ENCODE measurements around the gene ITGA4. TPM values are rescaled to one million over a fixed set of nuclear protein-coding genes. Genes with fewer than 3 reads are reported as not detected.

Gene ITGA4
- total RNA-seq, 2 donors from 2014 or later = 3.0 to 12.0 TPM

DNA sequence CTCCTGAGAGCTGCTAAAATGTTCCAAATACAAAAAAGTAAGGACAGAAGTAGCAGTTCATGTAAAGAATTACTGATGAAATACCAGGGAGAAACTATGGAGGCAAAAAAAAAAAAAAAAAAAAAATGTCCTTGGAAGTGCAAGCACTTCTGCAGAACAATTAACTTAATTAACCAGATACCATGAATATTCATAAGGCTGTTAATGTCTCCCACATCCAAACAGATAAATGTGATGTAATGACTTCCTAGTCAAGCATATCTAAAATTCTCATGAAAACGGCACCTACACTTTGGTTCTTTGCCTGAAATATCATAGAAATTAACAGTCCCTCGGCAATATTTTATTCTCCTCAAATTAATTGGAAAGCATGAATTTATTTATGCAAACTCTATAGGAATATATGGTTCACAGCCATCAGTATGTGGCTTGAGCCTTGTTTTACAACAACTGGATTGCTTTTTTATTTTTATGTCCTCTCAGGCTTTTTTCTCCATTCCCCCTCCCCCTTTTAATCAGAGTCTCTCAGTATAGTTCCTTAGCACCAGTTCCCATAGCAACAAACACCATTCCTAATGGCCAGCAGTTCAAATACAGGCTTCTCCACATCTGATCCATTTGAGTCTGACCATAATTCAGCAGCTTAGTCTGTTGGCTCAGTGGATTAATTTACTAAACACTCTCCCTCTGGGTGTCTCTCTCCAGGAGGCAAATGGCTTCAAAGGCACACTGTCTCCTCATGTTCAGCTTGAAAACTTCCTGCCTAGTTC lies 97.1 kb downstream of the ITGA4 start:
- ATAC-seq = no peak
- intact Hi-C loops (cut with DNase I, micrococcal nuclease) = no loop called here
- no peak for DNase-seq

DNA sequence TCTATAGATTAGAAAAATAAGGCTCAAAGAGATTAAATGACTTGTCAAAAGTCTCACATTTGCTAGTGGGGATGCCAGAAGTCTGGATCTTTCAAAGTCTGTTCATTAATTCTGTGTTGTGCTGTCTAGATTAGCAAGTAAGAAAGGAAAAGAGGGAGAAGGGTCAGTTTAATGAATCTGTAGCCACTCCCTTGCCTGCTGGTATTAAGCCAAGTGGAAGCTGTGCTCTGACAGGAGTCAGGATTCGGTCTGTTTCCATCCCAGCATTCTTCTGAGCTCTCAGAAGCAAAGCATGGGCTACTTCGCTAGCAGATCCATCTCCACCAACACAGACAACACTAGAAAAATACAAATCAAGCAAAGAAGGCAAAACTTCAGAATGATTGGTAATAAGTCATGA lies 101.2 kb downstream of the ITGA4 start:
- intact Hi-C loops (cut with DNase I, micrococcal nuclease) = no loop called here
- no peak for ATAC-seq

DNA sequence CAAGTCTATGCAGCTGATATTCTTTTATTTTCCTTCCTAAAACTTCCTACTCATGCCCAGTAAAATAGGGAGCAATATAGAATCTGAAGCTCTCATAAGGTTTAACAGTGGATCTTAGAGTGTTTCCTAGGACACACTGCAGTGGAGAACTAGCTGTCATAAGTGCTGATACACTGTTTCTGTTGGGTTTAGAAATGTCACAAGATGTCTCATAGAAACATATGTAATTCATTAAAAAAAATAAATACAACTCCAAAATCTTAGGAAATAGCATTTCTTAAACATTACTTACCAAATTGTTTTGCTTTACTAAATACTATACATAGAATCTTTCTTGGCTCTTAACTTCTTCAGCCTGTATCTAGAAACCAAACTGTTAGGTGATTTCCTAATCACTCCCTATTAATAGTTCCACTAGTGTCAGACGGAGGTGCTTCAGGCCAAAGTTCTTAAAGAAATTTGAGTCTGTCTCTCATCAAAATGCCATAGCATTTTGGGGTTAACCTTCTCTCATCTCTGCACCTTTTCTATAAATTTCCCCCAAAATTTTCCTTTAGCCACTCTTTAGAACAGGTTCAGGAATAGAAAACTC lies 106.0 kb downstream of the ITGA4 start:
- ATAC-seq (no peak), DNase-seq (no peak)
- intact Hi-C loops (cut with DNase I, micrococcal nuclease) = no loop called here

More for the DNA sequence above, 101.2 kb downstream of the ITGA4 start:
- DNase-seq = no peak

DNA sequence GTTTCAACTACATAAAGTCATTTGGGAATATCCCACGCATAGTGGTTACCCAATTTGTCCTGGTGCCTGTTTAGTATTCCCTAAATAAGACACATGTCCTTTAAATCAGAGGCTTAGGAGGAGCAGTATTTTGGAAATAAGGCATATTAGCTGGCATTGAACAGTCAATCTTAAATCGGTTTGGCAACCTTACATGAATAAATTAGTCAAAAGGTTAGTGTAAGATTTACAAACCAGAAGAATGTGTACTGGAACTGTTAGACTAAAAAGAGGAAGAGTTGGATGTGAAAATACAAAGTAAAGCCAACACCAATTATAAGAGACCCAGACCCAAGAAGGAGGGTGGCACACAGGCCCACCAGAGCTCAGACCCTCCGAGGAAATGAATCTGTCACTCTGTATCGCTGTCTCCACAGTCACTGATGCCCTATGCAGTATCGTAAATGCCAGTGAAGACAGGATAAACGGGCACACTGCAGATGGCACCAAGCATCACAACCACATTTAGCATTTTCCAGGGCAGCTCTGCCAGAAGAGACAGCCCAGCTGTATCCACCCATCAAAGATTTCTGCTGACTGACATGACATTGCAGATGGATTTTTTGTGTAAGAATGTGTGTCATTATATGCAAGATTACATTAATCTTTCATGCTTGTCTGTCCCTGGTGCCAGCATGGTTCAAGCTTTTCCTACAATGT lies 109.3 kb downstream of the ITGA4 start:
- no peak for DNase-seq
- intact Hi-C loops (cut with DNase I, micrococcal nuclease) = no loop called here
- no peak for ATAC-seq

DNA sequence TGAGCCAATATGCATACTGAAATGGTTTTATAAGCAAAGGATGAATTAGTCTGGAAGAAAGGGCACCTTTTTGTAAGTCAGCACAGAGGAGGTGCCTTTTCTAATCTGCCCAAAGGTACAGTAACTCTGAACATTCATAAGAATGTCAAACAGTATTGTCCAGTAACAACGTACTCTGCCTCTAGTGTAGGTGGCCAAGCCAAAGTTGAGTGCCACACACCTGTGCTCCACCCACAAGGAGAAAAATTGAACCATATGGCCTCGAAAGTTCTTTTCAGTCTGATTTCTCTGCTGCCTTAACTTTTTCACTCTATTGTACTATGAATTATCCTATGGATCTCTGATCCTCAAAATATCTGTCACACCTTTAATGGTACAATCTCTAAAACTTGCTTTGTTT lies 112.9 kb downstream of the ITGA4 start:
- DNase-seq (no peak), ATAC-seq (no peak)
- intact Hi-C loops (cut with DNase I, micrococcal nuclease) = loop anchor here in 1 of 2 donors (10.0 kb wide), 1 partner anchor 145 kb away; no protein-coding TSS in a partner anchor

DNA sequence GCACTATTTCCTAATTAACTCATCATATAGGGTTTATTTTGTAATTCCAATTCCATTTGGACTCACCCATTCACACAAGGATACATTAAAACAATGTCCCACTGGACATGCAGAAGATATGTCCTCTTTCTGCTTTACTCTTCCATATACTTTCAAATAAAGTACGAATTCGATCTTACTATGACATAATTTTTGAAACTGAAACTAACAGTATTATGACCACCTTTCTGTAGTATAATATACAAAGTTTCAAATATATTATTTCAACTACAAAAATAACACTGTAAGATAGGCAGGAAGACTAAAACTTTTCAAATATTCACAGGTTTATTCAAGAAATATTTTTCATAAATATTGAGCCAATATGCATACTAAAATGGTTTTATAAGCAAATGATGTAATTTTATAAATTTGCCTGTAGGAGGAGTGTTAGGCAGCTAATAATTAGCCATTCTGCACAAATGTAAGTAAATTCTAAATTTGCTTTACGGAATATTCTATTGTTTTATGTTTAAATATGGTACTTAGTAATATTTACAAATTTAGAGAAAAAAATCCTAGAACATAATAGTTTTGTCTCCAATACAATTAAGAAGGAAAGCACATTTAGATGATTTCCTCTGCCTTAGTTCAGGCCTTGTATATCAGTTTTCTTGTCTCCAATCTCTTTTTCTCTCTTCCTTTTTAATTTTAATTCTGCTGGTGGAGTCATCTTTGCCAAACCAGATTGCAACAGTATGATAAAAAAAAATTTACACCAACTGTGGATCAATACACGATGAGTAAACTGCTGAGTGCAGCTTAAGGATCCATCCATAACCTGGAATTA lies 113.9 kb downstream of the ITGA4 start:
- intact Hi-C loops (cut with DNase I, micrococcal nuclease) = loop anchor here in 1 of 2 donors (10.0 kb wide), 1 partner anchor 144 kb away; no protein-coding TSS in a partner anchor
- DNase-seq = no peak
- no peak for ATAC-seq

DNA sequence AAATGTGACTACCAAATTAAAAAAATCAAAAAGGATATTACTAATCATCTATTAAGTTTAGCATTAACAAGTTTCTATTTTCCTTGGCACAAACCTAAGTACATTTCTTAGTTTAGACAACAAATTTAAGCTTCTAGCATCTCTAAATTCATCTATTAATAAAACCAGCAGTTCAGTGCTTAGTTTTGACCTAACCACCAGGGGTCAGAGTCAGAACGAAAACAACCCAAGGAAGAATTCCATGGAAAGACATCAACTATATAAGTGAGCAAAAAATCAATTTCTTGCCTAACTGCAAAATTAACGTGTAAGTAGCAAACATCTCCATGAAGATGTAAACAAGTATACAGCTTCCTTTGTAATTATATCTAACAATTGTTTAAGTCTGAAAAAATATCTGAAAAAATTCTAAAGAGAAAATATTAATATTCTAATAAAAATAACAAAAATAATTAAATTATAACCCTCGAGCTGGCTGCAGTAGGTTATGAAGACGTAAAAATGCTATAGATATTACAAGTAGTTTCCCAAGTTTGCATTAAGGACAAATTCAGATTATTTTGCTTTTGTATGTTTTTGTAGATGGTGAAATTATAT lies 116.1 kb downstream of the ITGA4 start:
- intact Hi-C loops (cut with DNase I, micrococcal nuclease) = loop anchor here in 1 of 2 donors (10.0 kb wide), 1 partner anchor 142 kb away; no protein-coding TSS in a partner anchor
- ATAC-seq (no peak), DNase-seq (no peak)

DNA sequence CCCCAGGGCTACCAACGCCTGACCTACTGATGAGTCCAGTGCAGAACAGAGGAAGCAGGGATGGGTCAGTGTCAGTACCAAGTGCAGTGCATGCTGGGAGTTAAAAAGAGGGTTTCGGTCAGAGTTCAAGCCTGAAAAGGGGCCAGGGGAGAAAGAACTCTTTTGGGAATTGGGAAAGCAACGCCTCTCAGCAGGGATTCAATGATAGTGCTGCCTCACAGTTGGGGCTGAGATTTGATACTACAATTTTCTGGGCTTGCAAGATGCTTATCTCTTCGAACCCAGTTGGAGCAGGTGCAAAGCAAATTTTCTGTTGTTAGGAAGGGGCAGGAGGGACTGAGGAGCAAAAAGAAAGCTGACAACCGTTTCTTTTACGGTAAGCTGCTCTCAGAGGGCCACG lies 117.1 kb downstream of the ITGA4 start:
- DNase-seq (no peak), ATAC-seq (no peak)
- intact Hi-C loops (cut with DNase I, micrococcal nuclease) = loop anchor here in 1 of 2 donors (10.0 kb wide), 1 partner anchor 140 kb away; no protein-coding TSS in a partner anchor

DNA sequence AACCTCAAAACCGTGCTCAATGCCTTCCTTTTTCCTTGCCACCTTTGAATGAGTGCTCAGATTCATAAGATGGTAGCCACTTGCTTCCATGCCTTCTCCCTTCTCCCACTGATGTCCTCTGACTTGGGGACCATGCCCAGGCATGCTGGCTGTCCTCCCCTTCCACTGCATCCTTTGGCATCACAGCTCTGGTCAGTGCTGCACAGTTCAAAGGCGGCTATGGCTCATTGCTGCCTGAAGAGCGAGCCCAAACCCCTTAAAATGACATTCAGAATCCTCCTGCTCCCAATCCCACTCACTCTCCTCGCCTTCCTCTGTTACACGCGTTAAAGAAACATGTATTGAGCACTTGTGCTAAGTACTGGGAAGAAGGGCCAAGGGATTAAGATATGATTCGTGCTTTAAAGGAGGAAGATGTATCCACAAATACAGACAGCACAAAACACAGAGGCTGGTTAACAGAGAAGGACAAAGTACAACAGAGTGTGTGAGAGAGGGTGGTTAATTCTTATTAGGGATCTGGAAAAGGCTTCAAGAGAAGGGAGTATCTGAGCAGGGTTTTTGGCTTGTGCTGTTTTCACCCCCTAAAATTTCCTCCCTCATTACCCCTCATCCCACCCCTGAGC lies 118.0 kb downstream of the ITGA4 start:
- DNase-seq = no peak
- intact Hi-C loops (cut with DNase I, micrococcal nuclease) = loop anchor here in 1 of 2 donors (10.0 kb wide), 1 partner anchor 140 kb away; no protein-coding TSS in a partner anchor
- ATAC-seq = no peak

DNA sequence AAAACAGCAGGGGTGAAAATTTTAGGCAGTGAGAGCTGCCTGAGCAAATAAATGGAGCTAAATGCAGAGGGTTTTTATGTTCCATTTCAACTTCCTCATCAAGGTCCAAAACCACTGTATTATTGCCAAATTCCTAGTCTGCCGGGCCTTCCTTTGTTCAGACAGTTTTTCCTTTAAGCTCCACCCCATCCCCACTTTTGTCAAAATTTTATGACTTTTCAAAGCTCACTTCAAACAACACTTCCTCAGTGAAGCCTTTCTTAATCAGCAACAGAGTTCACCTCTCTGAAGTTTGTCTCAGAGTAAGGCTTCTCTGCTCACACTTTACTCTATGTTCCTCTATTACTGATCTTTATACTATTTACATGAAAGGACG lies 118.5 kb downstream of the ITGA4 start:
- ATAC-seq (no peak), DNase-seq (no peak)
- intact Hi-C loops (cut with DNase I, micrococcal nuclease) = loop anchor here in 1 of 2 donors (10.0 kb wide), 1 partner anchor 139 kb away; no protein-coding TSS in a partner anchor

DNA sequence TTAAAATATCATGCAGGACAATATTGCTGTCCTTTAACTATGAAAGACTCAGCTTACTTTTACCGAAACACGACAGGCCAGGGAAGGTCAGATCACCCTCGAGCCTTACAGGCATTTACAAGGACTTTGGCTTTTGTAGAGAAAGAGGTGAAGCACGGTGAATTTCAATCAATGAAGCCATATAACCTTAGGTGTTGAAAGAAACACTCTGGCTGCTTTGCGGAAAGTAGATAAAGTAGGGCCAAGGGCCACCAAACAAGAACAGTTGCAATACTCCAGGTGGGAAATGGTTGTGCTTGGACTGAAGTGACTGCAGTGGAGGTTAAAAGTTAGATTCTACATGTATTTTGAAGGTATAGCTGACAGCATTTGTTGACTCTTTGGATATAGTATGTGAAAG lies 119.2 kb downstream of the ITGA4 start:
- intact Hi-C loops (cut with DNase I, micrococcal nuclease) = loop anchor here in 1 of 2 donors (10.0 kb wide), 1 partner anchor 138 kb away; no protein-coding TSS in a partner anchor
- DNase-seq (no peak), ATAC-seq (no peak)

DNA sequence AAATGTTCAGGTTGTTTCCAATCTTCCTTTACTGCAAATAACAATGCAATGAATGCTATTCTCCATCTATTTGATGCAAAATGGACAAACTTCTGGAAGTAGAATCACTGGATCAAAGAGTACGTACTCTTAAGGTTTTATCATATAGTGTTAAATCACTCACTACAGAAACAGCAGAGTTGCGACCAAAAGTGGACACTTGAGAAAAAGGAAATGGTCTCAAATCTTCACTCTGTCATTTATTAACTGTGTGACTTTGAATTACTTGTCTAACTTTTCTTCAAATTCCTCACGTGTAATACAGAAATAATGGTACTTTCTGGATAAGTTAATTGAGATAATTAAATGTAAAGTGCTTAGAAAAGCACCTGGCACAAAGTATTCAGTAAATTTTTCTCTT lies 121.6 kb downstream of the ITGA4 start:
- intact Hi-C loops (cut with DNase I, micrococcal nuclease) = loop anchor here in 1 of 2 donors (10.0 kb wide), 1 partner anchor 136 kb away; no protein-coding TSS in a partner anchor
- DNase-seq (no peak), ATAC-seq (no peak)

DNA sequence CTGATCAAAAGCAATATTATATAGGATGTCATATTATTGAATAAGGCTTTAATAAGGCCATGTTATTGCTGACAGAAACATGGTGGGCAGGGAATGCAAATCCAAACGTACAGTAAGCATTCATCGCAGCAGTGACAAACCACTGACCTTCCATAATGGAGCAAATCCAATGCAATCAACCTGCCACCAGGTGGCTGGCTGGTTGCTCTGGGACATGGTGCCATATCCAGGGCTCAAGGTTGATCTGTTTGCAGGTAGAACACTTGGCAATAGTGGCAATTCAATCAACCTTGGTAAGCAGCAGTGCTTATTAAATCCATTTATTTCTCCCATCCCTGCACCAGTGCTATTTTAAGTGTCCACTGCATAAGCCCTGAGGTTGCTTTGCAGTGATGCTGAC lies 124.3 kb downstream of the ITGA4 start:
- DNase-seq (no peak), ATAC-seq (no peak)
- intact Hi-C loops (cut with DNase I, micrococcal nuclease) = no loop called here

DNA sequence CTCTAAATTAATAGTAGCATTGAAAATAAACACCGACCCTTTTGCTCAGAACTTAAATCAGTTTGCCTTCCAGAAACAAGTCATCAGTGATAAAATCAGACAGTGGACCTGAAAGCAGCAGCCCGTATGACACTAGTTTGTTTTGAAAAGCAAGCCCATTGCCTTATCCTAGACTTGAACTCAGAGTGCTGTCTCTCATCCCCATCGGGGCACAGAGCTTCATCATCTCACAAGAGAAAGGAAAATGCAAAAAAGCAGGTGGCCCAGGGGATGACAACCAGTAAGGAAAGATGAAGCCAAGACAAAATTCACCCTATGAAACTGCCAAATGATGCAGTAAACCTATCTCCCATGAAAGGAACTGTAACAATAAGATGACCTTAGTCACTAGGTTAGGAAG lies 128.5 kb downstream of the ITGA4 start:
- ATAC-seq (no peak), DNase-seq (no peak)
- intact Hi-C loops (cut with DNase I, micrococcal nuclease) = no loop called here

Measured in left colon (tissue), 2 donors.